Retina (tissue), 1 donor: Measurements from ENCODE around the gene DYRK1A.

Source experiments
- DNase-seq: peaks from one replicate; pipeline ENCODE4 v3.0.0-alpha.2; 2016

DYRK1A gene

DNA sequence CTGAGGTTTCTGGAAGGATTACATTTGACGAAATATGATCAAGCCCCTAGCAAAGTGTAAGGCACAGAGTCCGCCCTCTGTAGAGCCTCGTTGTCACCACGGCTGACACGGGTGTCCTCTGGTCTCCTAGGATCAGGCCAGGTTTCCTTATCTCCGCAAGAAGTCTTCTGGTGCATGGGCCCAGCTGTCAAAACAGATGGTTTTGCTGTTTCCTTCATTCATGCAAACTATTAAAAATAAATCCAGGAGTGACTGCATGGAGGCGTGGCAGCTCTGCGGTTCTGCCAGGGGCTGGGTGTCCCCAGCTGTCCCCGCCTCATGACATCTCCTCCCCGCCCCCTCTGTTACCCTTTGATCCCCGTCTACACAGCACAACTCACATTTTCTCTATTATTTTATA, 209.0 kb downstream of the DYRK1A start:
- no peak for DNase-seq
